ENCODE data around the gene C17orf67.

- TF ChIP-seq CTCF (IDR thresholded peaks at IDR 0.05) (no peak), POLR2A (IDR thresholded peaks at IDR 0.05) (no peak), POLR2AphosphoS5 (IDR thresholded peaks at IDR 0.05) (no peak)
Observed at GRCh38 chr17:56798916-56799315, 34.8 kb downstream of the C17orf67 start.
